Panc1 (cell line): ENCODE measurements around the gene CSMD2.

Source experiments
- POLR2AphosphoS5 ChIP-seq: IDR thresholded peaks from 2 replicates; pipeline ENCODE4 v1.6.1; 2012; ENCODE audit warnings: mild to moderate bottlenecking, low read depth, low read length, moderate library complexity
- TCF7L2 ChIP-seq: IDR thresholded peaks from 2 replicates; pipeline ENCODE4 v1.6.1; 2011; ENCODE audit warnings: mild to moderate bottlenecking, low read depth, low read length, inconsistent platforms
- TF ChIP-seq, protein P1 (sequence below): fragments of 450-650 bp; IDR thresholded peaks from 2 replicates; pipeline ENCODE4 v1.5.1; 2017; ENCODE audit warnings: mild to moderate bottlenecking

DNA sequence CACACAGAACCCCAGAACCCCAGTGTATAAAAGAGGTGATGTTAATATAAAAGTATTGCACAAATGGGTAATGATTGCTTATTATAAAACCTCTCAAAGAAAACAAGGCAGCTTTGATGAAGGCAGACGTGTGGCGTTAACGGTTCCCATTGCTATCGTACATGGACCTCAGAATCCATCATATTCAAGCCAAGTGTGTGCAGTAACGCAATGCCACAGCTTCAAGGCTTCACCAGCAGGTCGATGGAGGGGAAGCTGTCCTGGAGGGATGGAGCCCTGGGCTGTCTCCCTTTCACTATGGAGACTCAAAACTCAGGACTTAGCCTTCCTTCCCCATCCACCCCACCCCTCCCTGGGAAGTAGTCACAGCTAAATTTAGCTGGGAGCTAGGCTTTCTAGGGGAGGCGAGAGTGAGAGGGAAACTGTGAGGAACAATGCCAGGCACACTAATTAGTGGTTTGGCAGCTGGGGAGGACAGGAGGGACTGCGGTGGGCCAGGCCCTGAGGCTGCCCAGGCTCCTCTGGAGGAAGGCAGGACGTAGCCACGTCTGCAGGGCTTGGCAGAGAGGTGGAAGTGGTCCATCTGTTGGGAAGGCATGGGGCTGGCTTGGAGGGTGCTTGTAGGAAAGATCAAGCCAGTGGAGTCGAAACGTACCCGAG lies 180.0 kb downstream of the CSMD2 start:
- TF ChIP-seq, protein P1, sequence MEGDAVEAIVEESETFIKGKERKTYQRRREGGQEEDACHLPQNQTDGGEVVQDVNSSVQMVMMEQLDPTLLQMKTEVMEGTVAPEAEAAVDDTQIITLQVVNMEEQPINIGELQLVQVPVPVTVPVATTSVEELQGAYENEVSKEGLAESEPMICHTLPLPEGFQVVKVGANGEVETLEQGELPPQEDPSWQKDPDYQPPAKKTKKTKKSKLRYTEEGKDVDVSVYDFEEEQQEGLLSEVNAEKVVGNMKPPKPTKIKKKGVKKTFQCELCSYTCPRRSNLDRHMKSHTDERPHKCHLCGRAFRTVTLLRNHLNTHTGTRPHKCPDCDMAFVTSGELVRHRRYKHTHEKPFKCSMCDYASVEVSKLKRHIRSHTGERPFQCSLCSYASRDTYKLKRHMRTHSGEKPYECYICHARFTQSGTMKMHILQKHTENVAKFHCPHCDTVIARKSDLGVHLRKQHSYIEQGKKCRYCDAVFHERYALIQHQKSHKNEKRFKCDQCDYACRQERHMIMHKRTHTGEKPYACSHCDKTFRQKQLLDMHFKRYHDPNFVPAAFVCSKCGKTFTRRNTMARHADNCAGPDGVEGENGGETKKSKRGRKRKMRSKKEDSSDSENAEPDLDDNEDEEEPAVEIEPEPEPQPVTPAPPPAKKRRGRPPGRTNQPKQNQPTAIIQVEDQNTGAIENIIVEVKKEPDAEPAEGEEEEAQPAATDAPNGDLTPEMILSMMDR: no peak
- TF ChIP-seq TCF7L2 (no peak), POLR2AphosphoS5 (no peak)
